Measurements from ENCODE around the gene N4BP2. TPM values are rescaled to one million over a fixed set of nuclear protein-coding genes. Genes with fewer than 3 reads are reported as not detected.

The N4BP2 gene
- total RNA-seq, 2 experiments from 2014 or later = 17.6 to 21.9 TPM

DNA sequence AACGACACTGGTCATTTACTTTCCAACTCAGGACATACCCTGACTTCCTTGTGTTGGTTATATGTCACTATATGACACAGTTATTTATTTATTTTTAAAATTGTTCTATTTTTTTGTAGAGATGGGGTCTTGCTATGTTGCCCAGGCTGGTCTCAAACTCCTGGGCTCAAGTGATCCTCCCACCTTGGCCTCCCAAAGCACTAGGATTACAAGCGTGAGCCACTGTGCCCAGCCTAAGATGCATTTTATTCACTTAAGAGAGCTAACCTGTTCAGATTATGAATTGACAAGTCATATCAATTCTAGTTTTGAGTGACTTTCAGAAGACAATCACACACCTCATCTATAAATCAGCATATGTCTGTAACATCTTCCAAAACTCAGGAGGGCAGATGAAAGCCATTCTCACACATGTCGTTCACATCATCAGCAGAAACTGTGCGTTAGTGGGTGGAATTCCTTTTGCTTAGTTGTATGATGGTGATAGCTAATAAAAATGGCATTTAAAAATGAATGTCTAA is 130.8 kb downstream of the N4BP2 start:
- H3K27ac Mint-ChIP-seq = no peak overlapping the region
- H3K27me3 Mint-ChIP-seq = no peaks in the 10 kb centered on the region
- H3K4me3 Mint-ChIP-seq = no peak overlapping the region

DNA sequence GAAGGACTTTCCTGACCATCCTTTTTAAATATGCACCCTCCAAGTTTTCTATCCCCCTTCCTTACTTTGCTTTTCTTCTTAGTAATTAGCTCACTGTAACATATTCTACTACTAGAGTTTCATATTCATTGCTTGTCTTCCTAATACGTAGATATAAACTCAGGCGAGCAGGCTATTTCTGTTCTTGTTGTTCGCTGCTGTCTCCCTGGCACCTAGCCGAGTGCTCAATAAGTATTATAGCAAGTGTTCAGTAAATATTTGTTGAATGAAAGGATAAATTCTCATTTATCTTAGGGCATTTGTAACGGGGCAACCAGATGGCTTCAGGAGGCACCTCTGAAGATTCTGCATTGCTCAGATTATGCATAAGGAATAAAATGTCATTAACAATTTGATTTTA is 133.4 kb downstream of the N4BP2 start:
- H3K27me3 Mint-ChIP-seq = no peaks in the 10 kb centered on the region
- peaks cover 2% of the 10 kb centered on the region for H3K36me3 Mint-ChIP-seq
- H3K4me1 Mint-ChIP-seq = peaks cover 77% of the 10 kb centered on the region
- peak overlapping the region; percentile 97 for H3K27ac Mint-ChIP-seq
- DNase-seq = no peak
- H3K4me3 Mint-ChIP-seq = peak overlapping the region; percentile 77
- no peaks in the 10 kb centered on the region for H3K9me3 Mint-ChIP-seq

More for the DNA sequence above, 130.8 kb downstream of the N4BP2 start:
- H3K9me3 Mint-ChIP-seq = no peaks in the 10 kb centered on the region
- peaks cover 2% of the 10 kb centered on the region for H3K36me3 Mint-ChIP-seq
- DNase-seq = no peak
- peaks cover 72% of the 10 kb centered on the region for H3K4me1 Mint-ChIP-seq

DNA sequence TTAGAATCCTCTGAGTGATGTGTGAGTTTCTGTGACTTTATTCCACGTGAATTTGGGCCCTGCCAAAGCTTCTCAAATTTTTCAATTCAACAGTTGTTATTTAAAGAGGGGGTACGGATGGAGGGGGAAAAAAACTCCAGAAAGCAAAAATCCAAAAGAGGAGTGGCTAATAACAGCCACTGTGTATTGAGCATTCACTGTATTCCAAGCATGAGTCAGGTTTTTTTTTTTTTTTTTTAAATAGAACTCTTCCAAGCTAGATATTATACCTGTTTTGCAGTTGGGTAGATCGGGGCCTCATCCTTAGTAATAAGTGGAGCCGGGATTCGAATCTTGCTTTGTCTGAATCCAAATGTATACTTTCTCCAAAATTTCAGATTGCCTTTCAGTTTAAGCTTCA is 133.8 kb downstream of the N4BP2 start:
- DNase-seq = no peak
- H3K4me3 Mint-ChIP-seq = peak overlapping the region; percentile 77
- peak overlapping the region; percentile 97 for H3K27ac Mint-ChIP-seq
- H3K36me3 Mint-ChIP-seq = peaks cover 2% of the 10 kb centered on the region
- peaks cover 77% of the 10 kb centered on the region for H3K4me1 Mint-ChIP-seq
- H3K27me3 Mint-ChIP-seq = no peaks in the 10 kb centered on the region
- no peaks in the 10 kb centered on the region for H3K9me3 Mint-ChIP-seq

DNA sequence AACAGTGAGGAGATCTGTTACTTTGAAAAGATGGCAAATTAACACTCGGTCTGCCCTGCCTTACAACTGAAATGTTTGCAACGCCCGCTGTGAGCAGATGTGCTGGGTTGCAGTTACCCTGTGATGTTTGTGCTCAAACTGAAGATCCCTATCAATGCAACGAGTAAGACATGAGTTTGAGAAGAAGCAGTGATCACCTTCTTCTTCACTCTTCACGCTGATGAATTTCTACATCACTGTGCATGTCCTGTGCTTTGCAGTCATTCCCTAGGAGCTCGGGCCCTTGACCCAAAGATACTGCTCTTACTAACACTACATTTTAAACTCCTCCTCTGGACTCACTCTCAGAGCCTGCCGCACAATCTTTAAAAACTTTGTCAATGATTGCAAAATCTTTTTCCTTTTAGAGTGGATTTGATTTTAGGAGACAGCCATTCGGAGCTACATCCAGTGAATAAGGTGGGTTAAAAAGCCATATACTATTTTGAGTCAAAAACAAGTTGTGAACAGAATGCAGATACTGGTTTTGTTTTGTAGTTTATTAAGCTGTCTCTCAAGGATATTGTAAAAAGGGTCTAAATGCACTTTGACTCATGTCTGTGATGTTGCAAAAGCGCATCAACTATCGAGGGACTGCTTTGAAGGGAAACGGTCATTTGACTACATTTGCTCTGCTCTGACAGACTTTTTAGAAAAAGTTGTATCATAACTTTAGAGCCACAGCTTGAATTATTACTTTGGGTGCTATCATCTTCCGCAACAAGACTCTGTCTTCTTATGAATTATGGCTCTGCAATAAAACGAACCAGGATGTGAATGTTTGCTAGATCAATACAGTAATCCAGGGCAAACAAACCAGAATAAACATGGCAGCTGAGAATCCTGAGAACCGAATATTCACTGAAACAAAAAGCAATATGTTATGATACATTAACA is 134.5 kb downstream of the N4BP2 start:
- no peak for DNase-seq
- Mint-ChIP-seq H3K36me3 (peaks cover 4% of the 10 kb centered on the region), H3K4me3 (peak overlapping the region; percentile 77), H3K4me1 (peaks cover 78% of the 10 kb centered on the region), H3K9me3 (no peaks in the 10 kb centered on the region), H3K27me3 (no peaks in the 10 kb centered on the region), H3K27ac (peak overlapping the region; percentile 97)

DNA sequence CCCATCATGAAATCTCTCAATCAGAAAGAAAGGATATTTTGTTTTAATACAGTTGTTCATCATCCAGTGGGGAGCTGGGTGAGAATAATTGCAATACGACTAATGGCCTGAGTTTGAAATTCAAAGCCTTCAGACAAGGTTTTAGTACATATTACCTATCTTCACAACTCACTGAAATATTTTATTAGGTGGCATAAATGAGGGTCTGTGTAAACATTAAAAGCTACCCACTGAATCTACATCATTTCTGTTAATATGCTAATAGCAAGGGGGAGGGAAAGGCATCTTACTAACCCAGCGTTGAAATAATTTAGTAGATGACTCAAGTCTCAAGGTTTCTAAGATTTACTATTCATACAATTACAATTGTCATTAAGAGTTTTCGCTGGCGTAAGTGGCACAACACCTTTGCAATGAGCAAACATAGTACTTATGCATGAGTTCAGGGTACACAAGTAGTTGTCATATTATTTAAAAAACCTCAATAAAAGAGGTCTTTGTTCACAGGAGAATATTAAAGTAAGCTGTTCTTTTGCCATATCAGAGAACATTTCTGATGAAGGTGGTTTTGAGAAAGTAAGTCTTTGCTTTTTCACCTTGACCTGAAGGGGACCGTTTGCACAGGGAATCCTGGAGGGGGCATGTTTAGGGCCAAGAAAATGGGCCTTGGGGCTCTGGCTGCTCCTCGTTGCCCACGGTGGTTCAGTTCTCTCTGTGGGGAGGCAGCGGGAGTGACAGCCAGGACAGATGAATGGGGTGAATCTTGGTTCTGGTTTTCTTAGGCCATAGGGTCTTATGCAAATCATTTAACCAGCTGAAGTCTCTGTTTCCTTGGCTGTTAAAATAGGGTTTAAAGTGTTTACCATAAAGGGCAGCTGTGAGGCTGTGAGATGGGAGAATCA is 135.7 kb downstream of the N4BP2 start:
- peak overlapping the region; percentile 93 for H3K4me3 Mint-ChIP-seq
- H3K27me3 Mint-ChIP-seq = no peaks in the 10 kb centered on the region
- H3K36me3 Mint-ChIP-seq = peaks cover 9% of the 10 kb centered on the region
- H3K9me3 Mint-ChIP-seq = no peaks in the 10 kb centered on the region
- DNase-seq = no peak
- H3K4me1 Mint-ChIP-seq = peaks cover 72% of the 10 kb centered on the region
- H3K27ac Mint-ChIP-seq = peak overlapping the region; percentile 97

DNA sequence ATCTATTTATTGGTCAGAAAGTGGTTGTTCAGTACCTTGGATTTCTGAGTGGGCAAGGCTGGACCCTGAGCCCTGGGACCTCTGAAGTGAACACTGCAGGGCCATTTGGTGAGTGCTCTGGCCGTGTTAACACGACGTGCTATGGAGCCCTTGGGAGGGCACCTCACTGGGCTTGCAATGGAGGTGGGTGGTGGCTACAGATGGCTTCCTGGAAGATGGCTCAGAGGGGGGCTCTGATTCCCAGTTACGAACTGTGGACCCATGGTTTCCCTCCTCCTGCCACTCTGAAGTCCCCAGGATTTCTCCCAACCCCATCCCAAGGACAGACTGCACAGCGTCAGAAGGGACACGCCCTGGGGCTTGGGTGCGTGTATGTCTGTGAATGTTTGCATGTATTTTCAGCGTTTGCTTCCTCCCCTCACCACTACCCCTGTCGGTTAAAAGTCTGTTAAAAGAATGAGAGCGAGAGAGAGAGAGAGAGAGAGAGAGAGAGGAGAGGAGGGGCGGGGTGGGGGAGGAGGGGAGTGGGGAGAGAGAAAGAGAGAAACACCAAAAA is 136.4 kb downstream of the N4BP2 start:
- peaks cover 12% of the 10 kb centered on the region for H3K36me3 Mint-ChIP-seq
- H3K4me1 Mint-ChIP-seq = peaks cover 65% of the 10 kb centered on the region

DNA sequence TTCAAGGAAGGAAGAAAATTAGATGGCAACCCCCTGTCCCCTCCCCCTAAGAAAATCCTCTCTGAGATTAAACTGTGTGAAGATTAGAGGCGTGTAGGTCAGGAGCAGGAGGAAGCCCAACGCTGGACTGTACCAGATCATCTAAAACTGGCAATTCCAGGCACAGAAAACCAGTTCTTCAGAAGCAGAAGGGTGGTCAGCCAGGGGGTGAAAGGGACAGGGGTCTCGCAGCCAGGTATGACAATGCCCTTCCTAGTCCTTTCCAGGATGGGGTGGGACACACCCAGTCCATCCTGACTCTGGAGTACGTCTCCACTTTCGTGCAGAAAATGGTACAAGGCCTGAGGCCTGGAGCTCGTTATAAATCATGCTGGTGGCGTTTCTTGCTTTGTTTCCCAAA is 136.9 kb downstream of the N4BP2 start:
- peak overlapping the region; percentile 97 for H3K27ac Mint-ChIP-seq
- peaks cover 17% of the 10 kb centered on the region for H3K36me3 Mint-ChIP-seq
- H3K4me3 Mint-ChIP-seq = peak overlapping the region; percentile 93
- DNase-seq = no peak
- H3K4me1 Mint-ChIP-seq = peaks cover 65% of the 10 kb centered on the region
- no peaks in the 10 kb centered on the region for H3K9me3 Mint-ChIP-seq
- no peaks in the 10 kb centered on the region for H3K27me3 Mint-ChIP-seq

More for the DNA sequence above, 136.4 kb downstream of the N4BP2 start:
- Mint-ChIP-seq H3K27me3 (no peaks in the 10 kb centered on the region), H3K9me3 (no peaks in the 10 kb centered on the region), H3K4me3 (peak overlapping the region; percentile 93), H3K27ac (peak overlapping the region; percentile 97)
- DNase-seq = peak; percentile 29

DNA sequence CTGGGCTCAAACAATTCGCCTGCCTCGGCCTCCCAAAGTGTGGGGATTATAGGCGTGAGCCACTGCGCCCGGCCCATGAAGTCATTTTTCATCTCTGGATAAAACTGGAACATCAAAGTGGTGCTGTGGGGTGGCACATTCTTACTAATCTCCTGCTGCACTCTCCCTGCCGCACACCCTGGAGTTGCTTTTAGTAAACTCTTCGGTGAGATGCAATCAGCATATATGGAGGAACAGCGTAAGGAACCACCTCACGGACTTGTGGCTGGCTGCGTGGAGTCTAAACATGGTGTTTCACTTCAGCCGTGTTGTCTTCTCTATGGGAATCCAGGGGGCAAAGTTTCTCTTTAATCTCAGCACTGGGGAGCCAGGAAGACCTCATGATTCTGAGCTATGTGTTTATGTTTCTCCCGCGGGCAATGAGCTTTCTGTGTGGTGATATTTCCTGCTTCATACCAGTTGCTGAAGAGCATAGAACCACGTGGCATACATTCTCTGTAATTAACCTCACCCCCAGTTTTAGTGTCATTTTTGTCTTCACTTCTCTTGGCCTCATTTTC is 138.0 kb downstream of the N4BP2 start:
- no peaks in the 10 kb centered on the region for H3K27me3 Mint-ChIP-seq
- peak overlapping the region; percentile 97 for H3K27ac Mint-ChIP-seq
- peak overlapping the region; percentile 93 for H3K4me3 Mint-ChIP-seq
- no peaks in the 10 kb centered on the region for H3K9me3 Mint-ChIP-seq
- H3K36me3 Mint-ChIP-seq = peaks cover 28% of the 10 kb centered on the region
- DNase-seq = peak; percentile 52
- H3K4me1 Mint-ChIP-seq = peaks cover 56% of the 10 kb centered on the region

DNA sequence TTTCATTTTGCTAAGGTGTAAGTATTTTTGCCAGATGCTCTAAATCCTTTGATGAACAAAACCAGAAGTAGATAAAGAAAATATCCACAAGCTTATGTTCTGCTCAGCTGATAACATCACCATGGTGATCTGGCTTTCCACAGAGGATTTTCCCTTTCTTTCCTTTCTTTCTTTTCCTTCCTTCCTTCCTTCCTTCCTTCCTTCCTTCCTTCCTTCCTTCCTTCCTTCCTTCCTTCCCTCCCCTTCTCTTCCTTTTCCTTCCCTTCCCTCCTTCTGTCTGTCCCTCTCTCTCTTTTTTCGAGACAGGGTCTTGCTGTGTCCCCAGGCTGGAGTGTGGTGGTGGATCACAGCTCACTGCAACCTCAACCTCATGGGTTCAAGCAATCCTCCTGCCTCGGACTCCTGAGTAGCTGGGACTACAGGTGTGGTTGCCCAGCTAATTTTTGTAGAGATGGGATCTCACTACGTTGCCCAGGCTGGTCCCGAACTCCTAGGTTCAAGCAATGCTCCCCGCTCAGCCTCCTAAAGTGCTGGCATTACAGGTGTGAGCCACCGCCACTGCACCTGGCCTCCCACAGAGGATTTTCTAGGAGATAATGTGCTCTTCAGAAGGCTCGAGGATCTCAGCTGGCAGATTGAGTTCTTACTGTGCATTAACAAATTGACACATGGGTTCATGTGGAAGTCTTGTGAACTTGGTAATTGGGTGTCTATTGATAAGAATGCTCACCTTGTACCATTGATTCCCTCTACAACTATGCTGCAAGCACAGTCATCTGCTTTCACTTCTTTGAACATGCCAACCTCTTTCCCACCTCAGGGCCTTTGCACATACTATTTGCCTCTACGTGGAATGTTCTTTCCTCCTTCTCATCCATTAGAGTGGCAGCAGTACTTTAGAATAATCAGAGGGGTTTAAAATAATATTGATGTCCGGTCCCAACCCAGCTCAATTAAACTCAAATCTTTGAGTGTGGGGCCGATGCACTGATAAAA is 138.8 kb downstream of the N4BP2 start:
- peaks cover 52% of the 10 kb centered on the region for H3K4me1 Mint-ChIP-seq
- no peaks in the 10 kb centered on the region for H3K27me3 Mint-ChIP-seq
- no peak for DNase-seq
- peak overlapping the region; percentile 93 for H3K4me3 Mint-ChIP-seq
- peaks cover 36% of the 10 kb centered on the region for H3K36me3 Mint-ChIP-seq
- no peaks in the 10 kb centered on the region for H3K9me3 Mint-ChIP-seq
- peak overlapping the region; percentile 97 for H3K27ac Mint-ChIP-seq

DNA sequence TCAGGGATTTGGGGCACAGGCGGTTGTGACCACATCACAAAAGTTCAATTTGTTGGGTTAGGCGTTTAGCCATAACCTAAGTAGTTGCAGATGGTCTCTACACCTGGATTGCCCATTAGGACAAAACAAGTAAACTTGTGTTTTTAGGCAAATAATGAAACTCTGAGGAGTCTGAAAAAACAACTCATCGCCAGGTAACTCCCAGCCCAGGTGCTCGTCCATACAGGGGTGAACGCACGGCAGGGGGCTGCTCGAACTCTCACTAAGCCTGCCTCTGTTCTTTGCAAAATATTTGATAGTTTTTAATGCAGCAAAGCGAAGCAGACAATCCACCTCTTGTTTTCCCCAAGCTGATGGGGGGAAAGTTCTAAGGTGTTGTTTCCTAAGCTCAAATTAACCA is 139.6 kb downstream of the N4BP2 start:
- peaks cover 52% of the 10 kb centered on the region for H3K4me1 Mint-ChIP-seq
- peaks cover 44% of the 10 kb centered on the region for H3K36me3 Mint-ChIP-seq

DNA sequence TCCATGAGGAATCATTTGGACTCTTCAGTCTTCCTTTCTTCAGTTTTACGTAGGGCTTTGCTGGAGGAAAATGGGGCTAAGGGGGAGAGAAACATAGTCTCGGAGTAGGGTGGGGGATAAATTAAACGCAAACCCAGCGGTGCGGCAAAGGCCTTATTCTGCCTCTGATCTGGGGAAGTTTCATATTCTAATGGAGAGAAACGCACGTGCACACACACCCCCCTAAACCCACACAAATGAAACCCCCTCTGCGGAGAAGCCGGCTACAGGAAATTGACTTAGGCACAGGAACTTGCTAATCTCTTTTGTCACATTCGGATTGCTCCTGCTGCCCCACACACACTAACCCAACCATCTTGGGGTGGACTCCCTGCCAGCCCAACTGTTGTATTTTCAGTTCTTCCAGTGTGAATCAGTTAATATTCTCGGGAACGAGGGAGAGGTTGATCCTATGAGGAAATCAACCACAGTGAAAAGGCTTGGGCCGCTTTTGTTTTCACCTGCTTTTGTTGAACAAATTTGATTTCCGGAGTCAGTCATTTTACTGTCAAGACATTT is 140.2 kb downstream of the N4BP2 start, which contains the start of gene RHOH:
RHOH (plus strand) TSS at position 308 of the 558 bp plus-strand sequence. CDS start 46,356 bp downstream, outside the sequence.
- Mint-ChIP-seq H3K4me3 (peak within 1 kb of the TSS; percentile 93), H3K27ac (peak within 1 kb of the TSS; percentile 97), H3K4me1 (peaks cover 47% of the 10 kb centered on the region), H3K27me3 (peaks cover 3% of the 10 kb centered on the region), H3K36me3 (peaks cover 49% of the 10 kb centered on the region), H3K9me3 (no peaks in the 10 kb centered on the region)
- peak; percentile 82 for DNase-seq

More for the DNA sequence above, 139.6 kb downstream of the N4BP2 start:
- no peak for DNase-seq
- Mint-ChIP-seq H3K4me3 (peak overlapping the region; percentile 93), H3K9me3 (no peaks in the 10 kb centered on the region), H3K27ac (peak overlapping the region; percentile 97), H3K27me3 (peaks cover 3% of the 10 kb centered on the region)

DNA sequence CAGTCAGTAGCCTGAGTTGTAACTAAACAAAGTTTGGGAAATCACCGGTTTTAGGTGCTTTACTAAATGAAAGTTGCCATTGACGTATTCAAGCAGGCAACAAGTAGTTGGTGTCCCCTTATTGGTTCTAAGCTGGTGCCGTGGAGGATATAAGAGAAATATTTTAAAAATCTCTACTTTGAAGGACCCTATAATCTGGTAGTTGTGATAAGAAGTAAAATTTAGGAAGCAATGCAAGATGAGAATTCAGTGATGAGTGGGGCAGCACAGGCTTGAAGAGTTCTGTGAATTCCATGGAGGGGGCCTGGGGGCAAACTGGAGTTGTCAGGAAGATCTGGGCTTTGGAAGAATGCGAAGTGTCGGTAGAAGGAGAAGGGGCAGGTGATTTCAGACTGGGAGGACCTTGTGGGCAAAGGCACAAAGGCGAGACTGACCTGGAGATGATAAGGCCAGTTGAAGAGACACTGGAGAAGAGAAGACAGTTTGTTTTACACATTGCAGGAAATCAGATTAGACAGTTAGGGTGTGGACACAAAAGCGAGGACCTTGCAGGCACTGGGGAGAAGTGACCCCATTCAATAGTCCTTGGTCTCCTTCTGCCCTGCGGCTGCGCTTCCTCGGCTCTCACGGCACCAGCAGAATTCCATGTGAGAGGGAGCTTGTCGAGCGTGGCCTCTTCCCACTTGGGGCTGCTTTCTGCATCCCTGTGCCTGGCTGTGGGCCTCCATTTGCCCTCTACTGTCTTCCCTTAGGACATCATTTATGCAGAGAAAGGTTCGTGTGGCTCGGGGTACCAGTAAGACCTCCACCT is 141.4 kb downstream of the N4BP2 start:
- H3K36me3 Mint-ChIP-seq = peaks cover 60% of the 10 kb centered on the region
- no peaks in the 10 kb centered on the region for H3K9me3 Mint-ChIP-seq
- H3K27me3 Mint-ChIP-seq = peaks cover 3% of the 10 kb centered on the region
- no peak for DNase-seq
- peak overlapping the region; percentile 97 for H3K27ac Mint-ChIP-seq
- peaks cover 44% of the 10 kb centered on the region for H3K4me1 Mint-ChIP-seq
- H3K4me3 Mint-ChIP-seq = peak overlapping the region; percentile 93

All from activated naive CD8-positive, alpha-beta T cell treated with anti-CD3 and anti-CD28 coated beads for 36 hours (primary cell).